GM18870 (cell line): ENCODE results near the gene OSMR.

Source experiments
- ATAC-seq: cut with Tn5 transposase; IDR thresholded peaks from one replicate; pipeline ENCODE4 v1.9.1; 2021; ENCODE audit warnings: moderate library complexity; ENCODE audit not compliant: unreplicated experiment

Gene OSMR

GRCh38 chr5:38845526-38846378, at the start of gene OSMR:
Gene OSMR, plus strand, starts transcription at chr5:38846012. Its CDS starts 23,033 bp downstream, at chr5:38869045.
- ATAC-seq: no peak

DNA sequence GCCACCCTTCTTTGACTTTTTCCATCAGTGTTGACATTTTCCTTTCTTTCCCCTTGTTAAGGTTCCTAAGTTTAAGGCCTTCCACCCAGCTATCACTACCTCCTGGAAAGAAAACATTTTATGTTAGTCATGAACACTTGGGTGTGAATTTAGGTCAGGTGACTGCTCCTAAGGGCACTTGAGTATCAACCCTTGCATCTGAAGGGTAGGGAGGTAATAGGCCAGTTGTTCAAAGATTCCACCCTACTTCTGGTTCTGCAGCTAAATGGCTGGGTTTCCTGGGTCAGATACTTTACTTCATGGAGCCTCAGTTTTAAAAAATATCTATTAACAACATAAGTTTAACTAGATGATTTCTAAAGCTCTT, 49.1 kb upstream of the OSMR start:
- ATAC-seq: no peak

DNA sequence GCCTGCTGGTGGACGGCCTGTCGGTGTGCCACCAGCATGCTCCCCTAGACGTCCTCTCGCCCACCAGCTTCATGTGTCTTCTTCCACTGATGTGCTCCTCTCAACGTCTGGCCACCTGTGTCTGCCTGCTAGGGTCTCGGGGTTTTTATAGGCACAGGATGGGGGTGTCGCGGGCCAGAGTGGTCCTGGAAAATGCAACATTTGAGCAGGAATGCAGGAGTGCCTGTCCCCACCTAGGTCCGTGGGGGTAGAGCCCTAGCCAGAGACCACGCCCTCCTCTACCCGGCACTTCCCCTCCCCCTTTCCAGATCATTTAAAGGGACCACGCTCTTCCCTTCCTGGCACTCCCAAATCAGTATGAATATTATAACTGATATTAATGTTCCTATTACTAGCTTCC, 48.0 kb upstream of the OSMR start:
- ATAC-seq: no peak

DNA sequence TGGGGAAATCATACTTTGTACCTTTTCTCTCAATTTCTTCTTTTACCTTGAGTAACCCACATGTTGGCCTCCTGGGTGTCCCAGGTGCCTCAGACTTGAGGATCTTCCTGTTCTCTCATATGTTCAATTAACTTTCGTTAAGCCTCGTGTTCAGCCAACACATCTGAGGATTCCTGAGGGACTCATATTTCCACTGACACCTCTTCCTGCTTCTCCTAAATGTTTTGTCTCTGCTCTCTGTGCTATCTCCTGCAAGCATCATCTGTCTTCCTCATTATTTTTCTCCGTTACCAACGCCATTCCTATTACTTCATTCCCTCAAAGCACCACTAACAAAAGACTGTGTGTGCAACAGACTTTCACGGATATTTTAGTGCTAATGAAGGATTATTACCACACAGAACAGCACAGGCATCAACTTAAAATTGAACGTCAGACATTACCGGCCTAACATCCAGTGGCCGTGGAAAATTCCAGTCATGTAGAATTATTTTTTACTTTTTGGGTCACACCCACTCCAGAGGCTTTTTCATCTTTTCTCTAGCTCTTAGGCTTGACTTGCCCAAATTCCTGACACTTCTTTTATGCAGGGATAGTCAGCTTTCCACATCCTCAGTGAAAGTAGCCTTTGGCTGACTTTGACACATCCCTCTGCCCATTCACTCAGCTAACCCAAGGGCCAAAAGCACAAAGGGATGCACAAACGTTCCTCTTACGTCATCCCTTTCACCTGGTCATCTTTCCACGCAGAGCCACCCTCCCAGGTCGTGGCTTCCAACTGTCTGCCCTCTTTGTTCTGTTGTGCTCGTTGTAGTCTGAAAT, 46.0 kb upstream of the OSMR start:
- ATAC-seq: no peak

DNA sequence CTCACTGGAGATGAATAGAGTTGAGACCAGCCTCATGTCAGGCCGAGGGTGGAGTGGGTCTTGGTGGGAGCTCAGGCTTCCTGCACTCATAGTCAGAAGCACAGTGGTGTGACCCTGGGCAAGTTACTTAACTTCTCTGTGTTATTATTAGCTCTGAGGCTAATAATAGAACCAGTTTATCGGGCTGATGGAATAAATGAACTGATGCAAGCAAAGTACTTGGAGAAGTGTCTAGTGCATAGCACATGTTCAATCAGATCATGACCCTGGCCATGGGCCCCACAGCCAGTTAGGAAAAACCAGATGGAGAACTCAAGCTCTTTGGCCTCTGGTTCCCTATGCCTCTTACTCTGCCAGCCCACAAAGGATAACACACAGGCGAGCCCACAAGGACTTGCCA, 45.3 kb upstream of the OSMR start:
- ATAC-seq: no peak

DNA sequence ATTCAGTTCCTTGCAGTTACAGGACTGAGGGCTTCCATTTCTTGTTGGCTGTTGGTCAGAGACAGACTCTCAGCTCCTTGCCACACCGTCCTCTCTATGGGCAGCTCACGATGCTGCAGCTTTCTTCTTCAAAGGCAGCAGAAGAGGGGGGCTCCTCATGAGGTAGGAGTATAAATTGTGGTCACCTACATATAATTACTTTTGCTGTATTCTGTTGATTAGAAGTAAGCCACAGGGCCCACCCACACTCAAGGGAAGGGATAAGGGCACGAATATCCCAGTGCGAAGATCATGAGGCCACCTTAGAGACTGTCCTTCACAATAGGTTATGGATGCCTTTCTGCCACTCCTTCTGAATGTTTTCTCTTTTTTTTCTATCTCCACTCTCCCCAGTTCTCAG, 43.7 kb upstream of the OSMR start:
- no peak for ATAC-seq

DNA sequence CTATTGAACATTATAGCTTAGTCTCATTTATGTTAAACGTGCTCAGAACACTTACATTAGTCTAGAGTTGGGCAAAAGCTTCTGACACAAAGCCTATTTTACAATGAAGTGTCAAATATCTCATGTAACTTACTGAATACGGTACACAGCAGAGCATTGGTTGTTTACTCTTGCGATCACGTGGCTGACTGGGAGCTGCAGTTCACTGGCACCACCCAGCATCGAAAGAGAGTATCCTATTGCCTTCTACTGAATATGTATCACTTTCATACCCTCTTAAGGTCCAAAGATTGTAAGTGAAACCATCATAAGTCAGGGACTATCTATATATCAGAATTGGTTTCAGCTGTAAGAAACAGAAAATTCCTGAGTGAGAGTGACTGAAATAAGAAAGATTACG, 42.6 kb upstream of the OSMR start:
- no peak for ATAC-seq

DNA sequence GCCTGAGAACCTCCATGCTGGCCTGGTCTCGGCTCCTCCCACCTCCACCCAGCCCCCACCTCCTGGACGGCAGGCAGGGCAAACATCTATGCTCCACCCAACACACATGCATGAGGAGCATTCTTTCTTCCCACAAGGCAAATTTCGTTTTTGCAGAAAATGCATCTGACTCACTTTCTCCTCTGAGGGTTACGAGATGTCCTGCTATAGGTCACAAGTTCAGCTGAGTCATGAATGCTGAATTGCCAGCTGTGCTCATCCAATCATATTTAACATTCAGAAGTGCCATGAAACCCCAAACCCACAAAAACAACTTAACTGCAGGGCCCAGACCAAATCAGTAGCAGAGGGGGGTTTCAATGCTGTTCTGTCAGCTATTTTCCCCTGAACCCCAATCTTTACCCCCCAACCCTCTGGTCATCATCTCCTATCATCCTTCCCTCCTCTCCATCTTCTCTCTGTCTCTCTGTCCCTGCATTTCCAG, 39.0 kb upstream of the OSMR start:
- ATAC-seq: no peak

GRCh38 chr5:38807570-38808483, 38.0 kb upstream of the OSMR start:
- no peak for ATAC-seq

DNA sequence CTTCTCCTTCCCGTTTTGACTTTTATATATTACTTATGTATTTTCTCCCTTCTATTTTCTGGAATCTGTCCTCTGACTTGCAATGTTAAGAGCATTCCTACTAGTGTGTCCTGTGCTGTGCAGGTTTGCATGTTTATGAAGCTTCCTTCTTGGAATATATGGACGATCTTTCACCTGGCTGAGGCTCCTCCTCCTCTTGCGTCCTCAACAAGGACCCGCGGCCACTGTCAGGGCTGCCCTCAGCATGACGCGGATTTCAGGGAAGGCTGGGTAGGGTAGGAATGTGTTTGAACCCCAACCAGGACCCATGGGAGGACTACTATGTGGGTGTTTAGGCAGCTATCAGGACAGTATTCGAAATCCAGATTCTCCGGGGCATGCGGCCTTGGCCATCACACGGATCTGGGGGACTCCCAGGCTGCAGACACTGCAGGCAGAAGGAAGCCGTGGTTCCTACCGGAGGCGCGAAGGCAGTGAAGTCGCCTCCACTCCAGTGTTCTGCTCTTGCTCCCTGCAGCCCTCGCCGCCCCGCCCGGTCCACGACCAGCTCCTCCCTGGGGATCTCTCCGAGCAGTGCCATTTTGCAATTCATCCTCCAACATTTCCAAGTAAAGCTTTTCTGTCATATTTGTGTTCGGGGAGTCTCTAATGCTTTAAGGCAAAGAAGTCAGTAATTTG, 37.0 kb upstream of the OSMR start:
- no peak for ATAC-seq

DNA sequence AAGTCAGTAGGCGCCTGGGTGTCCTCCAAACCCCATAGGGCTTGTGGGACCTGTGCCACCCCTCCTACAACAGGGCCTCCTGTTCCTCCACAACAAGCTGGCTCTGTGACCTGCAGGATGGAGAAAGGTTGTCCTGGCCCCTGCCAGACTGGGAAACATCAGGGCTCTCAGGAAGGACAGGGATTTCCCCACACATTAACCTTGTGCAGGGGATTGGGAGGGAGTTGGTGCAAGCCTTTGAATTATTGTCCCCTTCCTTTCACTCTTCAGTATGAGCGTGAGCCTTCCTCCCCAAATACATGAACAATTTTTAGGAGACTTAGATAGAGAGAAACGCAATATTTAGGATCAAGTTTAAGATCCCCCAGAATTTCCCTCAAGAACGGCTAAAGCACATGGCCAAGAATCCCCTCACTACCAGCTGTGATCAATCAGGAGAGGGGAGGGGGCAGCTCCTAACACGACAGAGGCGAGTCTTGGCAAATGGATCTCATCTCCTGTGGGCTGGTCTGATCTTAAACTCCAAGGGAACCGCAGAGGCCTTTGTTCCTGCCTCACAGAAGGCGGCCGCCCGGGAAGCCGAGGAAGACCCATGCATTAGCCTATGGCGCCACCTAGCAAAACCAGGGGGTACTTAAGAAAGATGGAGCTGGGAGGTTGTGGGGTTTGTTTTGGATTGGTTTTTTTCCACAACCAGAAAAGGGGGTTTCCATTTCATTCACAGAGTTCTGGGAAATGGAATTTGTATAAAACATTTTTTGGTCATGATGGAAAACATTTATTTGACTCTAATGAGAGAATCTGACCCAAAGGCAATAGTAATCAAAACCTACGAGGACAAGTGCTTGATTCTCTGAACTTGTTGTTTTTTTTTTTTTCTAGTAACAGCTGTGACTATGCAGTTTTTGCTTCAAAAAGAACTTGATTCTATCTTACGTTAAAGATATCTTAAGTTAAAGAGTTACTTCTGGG, 36.1 kb upstream of the OSMR start:
- ATAC-seq: no peak

GRCh38 chr5:38814879-38815278, 30.9 kb upstream of the OSMR start:
- no peak for ATAC-seq

DNA sequence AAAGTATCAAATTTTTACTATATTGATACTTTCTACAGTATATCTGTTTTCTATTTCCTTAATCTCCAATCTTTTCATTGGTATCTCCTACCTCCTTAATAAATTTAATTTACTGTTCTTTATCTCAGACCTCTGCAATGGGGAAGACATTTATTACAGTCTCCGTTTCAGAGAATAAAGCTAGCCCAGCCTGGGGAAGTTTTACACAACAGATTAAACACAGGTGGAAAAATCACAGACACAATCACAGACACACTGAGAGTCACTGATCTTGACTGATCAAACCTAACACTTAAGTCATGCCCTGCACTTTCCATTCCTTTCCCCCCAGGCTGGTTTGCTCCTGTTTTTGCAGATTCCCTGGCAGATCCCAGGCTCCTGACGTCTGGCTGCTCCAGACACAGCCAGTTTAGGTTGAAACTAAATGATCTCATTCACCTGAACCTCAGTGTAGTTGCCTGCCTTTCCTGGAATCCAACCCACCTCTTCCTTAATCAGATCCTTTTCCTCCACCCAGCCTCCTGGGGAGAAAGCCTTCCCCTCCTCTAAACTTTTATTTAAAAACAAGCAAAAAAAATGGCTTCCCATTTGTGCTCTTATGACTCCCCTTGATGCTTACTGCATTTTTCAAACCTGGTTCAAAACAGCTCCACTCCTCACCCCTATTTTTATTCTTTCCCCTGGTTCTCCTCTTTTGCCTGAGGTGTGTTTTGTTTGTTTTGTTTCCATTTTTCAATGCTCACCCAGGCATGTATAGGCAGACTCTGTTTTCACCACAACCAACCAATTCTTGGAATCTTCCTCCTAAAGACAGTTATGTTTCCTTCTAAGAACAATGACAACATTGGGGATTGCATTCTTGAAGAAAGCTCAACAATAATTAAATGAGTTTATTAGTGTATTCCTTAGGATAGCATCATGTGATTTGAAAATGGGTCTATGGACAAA, 29.5 kb upstream of the OSMR start:
- no peak for ATAC-seq

DNA sequence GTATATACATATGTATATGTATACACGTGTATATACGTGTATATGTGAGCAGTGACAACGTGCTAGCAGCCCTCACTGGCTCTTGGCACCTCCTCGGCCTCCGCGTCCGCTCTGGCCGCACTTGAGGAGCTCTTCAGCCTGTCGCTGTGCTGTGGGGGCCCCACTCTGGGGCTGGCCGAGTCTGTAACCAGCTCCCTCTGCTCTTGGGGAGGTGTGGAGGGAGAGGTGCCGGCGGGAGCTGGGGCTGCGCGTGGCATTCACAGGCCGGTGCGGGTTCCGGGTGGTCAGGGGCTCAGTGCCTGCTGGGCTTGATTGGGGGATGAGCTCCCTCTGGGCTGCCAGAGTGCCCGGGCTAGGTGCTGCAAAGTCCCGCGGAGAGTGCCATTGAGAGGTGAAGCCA, 24.1 kb upstream of the OSMR start:
- no peak for ATAC-seq

DNA sequence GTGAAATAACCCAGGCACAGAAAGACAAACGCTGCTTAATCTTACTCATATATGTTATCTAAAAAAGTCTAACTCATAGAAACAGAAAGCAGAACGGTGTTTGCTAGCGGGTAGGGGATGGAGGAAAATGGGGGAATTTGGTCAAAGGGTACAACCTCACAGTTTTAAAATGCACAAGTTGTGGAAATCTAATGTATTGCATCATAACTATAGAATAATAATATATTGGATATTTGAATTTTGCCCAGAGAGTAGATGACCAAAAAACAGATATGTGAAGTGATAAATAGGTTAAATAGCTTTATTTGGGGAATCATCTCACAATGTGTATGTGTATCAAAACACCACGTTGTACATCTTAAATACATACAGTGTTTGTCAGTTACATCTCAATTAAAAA, 22.3 kb upstream of the OSMR start:
- ATAC-seq: no peak

GRCh38 chr5:38824821-38825220, 21.0 kb upstream of the OSMR start:
- no peak for ATAC-seq

DNA sequence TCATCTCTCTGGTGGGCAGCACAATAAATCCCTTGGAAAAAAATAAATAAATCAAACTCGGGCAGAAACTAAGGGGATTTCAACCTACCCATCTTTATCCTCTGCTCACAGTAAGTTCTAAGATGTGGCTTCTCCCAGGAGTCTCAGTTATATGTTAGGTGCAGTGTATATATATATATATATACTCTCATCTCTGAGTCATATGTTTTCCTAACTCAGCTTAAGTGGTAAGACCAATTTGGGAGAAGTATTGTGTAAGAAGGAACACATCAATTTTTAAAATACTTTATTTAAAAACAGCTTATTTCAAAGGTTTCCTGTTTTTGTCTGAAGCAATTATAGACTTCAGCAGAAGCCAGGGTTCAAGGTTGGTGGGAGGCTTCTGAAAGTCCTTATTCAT, 20.3 kb upstream of the OSMR start:
- ATAC-seq: no peak

- ATAC-seq: no peak
Observed at GRCh38 chr5:38827525-38827924, 18.3 kb upstream of the OSMR start.
